PC-3 (cell line): ENCODE results near the gene GXYLT1. TPM values are rescaled to one million over a fixed set of nuclear protein-coding genes. Genes with fewer than 3 reads are reported as not detected.

Experiments
- ATAC-seq: fragments of 200-7000 bp; cut with Tn5 transposase; 2 replicates; pipeline ENCODE4 v1.9.1; 2020; ENCODE audit warnings: mild to moderate bottlenecking, moderate library complexity
- BruUV-seq: library from RNA; stranded (reverse); fragments of 400-500 nt; replicated peaks from 2 replicates; lab custom pipeline; 2021; lab: Mats Ljungman, UMichigan
- CTCF ChIA-PET: fragments of 300-600 bp; sonication (Branson Sonifier 250); formaldehyde crosslinking; loops from one replicate; lab custom pipeline; 2022; ENCODE audit warnings: antibody characterized with exemption; lab: Charles Lee
- POLR2A ChIA-PET: fragments of 300-600 bp; sonication (Branson Sonifier 250); formaldehyde crosslinking; loops from one replicate; lab custom pipeline; 2022; ENCODE audit warnings: antibody characterized with exemption; ENCODE audit not compliant: unreplicated experiment; lab: Charles Lee
- DNase-seq: peaks from one replicate; pipeline ENCODE4 v3.0.0-alpha.2; 2015
- H2AFZ ChIP-seq: fragments of 300-600 bp; sonication (generic); 2 replicates; pipeline ENCODE4 v1.6.0; 2016; ENCODE audit warnings: antibody characterized with exemption, low read length
- H3F3A ChIP-seq: fragments of 300-600 bp; sonication (generic); one replicate; pipeline ENCODE4 v1.6.0; 2017; ENCODE audit warnings: antibody characterized with exemption, low read length, control low read depth, mild to moderate bottlenecking; ENCODE audit not compliant: unreplicated experiment
- H3K27ac ChIP-seq: fragments of 300-600 bp; sonication (generic); 2 replicates; pipeline ENCODE4 v1.5.1; 2016; ENCODE audit warnings: mild to moderate bottlenecking, low read length
- H3K27me3 ChIP-seq: fragments of 300-600 bp; sonication (generic); 2 replicates; pipeline ENCODE4 v1.6.1; 2016; ENCODE audit warnings: low read length, mixed read lengths
- H3K36me3 ChIP-seq: fragments of 300-600 bp; sonication (generic); 2 replicates; pipeline ENCODE4 v1.6.1; 2016; ENCODE audit warnings: low read depth, mixed run types, low read length, mixed read lengths
- H3K4me1 ChIP-seq: fragments of 300-600 bp; sonication (generic); 2 replicates; pipeline ENCODE4 v1.5.1; 2016; ENCODE audit warnings: low read length; ENCODE audit not compliant: insufficient read depth
- H3K4me2 ChIP-seq: fragments of 300-600 bp; sonication (generic); 2 replicates; pipeline ENCODE4 v1.6.0; 2016; ENCODE audit warnings: low read length
- H3K4me3 ChIP-seq: fragments of 300-600 bp; sonication (generic); 2 replicates; pipeline ENCODE4 v1.5.1; 2016; ENCODE audit warnings: mild to moderate bottlenecking, low read length, mixed read lengths
- H3K79me2 ChIP-seq: fragments of 300-600 bp; sonication (generic); 2 replicates; pipeline ENCODE4 v1.6.1; 2017; ENCODE audit warnings: low read length, mixed read lengths
- H3K9ac ChIP-seq: fragments of 300-600 bp; sonication (generic); 2 replicates; pipeline ENCODE4 v1.6.0; 2016; ENCODE audit warnings: mild to moderate bottlenecking, low read length
- H3K9me2 ChIP-seq: fragments of 300-600 bp; sonication (generic); replicated peaks from 2 replicates; pipeline ENCODE4 v1.6.1; 2016; ENCODE audit warnings: mixed run types, low read length, mixed read lengths
- H3K9me3 ChIP-seq: fragments of 300-600 bp; sonication (generic); 2 replicates; pipeline ENCODE4 v1.6.1; 2016; ENCODE audit warnings: low read length, mixed read lengths
- H4K20me1 ChIP-seq: fragments of 300-600 bp; sonication (generic); 2 replicates; pipeline ENCODE4 v1.6.1; 2016; ENCODE audit warnings: low read length, mixed read lengths
- EZH2 ChIP-seq: fragments of 300-600 bp; sonication (generic); IDR thresholded peaks from one replicate; pipeline ENCODE4 v1.6.1; 2017; ENCODE audit warnings: antibody characterized with exemption, mild to moderate bottlenecking, low read length; ENCODE audit not compliant: unreplicated experiment
- EZH2phosphoT487 ChIP-seq: fragments of 300-600 bp; sonication (generic); IDR thresholded peaks from 2 replicates; pipeline ENCODE4 v1.6.1; 2018; ENCODE audit warnings: mild to moderate bottlenecking, antibody characterized with exemption, low read length, borderline replicate concordance
- intact Hi-C: fragments of 100-400 bp; cut with micrococcal nuclease; formaldehyde crosslinking; loops from 2 replicates; pipeline ENCODE4 v1.9.0; 2023
- total RNA-seq: library from RNA; depleted of rRNA; stranded (reverse); fragments of >200 nt; gene quantifications from 2 replicates; pipeline ENCODE4 v1.2.3, GENCODE V29; 2014
- TF ChIP-seq, protein P1 (sequence below): fragments of 300-600 bp; sonication (generic); conservative IDR thresholded peaks from 2 replicates; pipeline ENCODE4 v1.5.1; 2017; ENCODE audit warnings: antibody characterized with exemption, low read depth, mild to moderate bottlenecking, low read length

The GXYLT1 gene
- total RNA-seq, 1 experiment from 2014 or later, result 5.1 TPM

GRCh38 chr12:42128888-42129287 lies 15.8 kb downstream of the GXYLT1 start:
- H3K4me2 ChIP-seq, result no peak overlapping the region
- no peaks in the 10 kb centered on the region for H3K9me2 ChIP-seq
- no TSS peak for BruUV-seq
- H3K36me3 ChIP-seq, result no peaks in the 10 kb centered on the region
- intact Hi-C loops, result loop anchor here (1.0 to 5.0 kb wide), 3 partner anchors 203 to 1153 kb away; no protein-coding TSS in a partner anchor
- H3K4me1 ChIP-seq, result peaks cover 20% of the 10 kb centered on the region
- H2AFZ ChIP-seq, result no peak overlapping the region
- no peak overlapping the region for H3K4me3 ChIP-seq
- DNase-seq (no peak), ATAC-seq (no peak)
- H3K27me3 ChIP-seq, result no peaks in the 10 kb centered on the region
- POLR2A ChIA-PET, result no interaction called here
- CTCF ChIA-PET, result interaction anchor here (0.7 kb wide), 1 partner anchor 243 kb away, joined by 4 read pairs; no protein-coding TSS in a partner anchor
- H3K27ac ChIP-seq, result no peak overlapping the region
- no peak overlapping the region for H3K9ac ChIP-seq
- no peaks in the 10 kb centered on the region for H3F3A ChIP-seq
- H3K9me3 ChIP-seq, result no peaks in the 10 kb centered on the region
- peaks cover 4% of the 10 kb centered on the region for H4K20me1 ChIP-seq
- TF ChIP-seq EZH2phosphoT487 (no peak), EZH2 (no peak)
- TF ChIP-seq, protein P1, sequence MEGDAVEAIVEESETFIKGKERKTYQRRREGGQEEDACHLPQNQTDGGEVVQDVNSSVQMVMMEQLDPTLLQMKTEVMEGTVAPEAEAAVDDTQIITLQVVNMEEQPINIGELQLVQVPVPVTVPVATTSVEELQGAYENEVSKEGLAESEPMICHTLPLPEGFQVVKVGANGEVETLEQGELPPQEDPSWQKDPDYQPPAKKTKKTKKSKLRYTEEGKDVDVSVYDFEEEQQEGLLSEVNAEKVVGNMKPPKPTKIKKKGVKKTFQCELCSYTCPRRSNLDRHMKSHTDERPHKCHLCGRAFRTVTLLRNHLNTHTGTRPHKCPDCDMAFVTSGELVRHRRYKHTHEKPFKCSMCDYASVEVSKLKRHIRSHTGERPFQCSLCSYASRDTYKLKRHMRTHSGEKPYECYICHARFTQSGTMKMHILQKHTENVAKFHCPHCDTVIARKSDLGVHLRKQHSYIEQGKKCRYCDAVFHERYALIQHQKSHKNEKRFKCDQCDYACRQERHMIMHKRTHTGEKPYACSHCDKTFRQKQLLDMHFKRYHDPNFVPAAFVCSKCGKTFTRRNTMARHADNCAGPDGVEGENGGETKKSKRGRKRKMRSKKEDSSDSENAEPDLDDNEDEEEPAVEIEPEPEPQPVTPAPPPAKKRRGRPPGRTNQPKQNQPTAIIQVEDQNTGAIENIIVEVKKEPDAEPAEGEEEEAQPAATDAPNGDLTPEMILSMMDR, result no peak
- peaks cover 58% of the 10 kb centered on the region for H3K79me2 ChIP-seq

DNA sequence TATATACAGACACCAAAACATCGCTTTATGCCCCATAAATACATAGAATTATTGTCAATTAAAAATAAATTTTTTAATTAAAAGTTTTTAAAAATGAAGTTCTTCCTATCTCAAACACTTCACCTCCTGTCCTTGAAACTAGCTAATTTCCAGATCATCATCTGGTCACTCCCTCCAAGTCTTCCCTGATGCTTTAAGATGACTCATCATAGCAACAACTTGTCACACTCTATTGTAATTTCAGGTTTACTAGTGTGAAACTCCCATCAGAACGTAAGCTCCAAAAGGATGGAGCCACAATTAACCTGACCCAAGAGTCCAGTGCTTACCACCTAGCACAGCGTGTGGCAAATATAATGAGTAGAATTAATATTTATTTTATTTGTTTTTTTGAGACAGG lies 16.3 kb downstream of the GXYLT1 start:
- Histone ChIP-seq H3K9me3 (no peaks in the 10 kb centered on the region), H3K9ac (no peak overlapping the region), H3K4me1 (peaks cover 20% of the 10 kb centered on the region), H3K4me2 (no peak overlapping the region), H3K36me3 (no peaks in the 10 kb centered on the region), H3F3A (no peaks in the 10 kb centered on the region), H3K9me2 (no peaks in the 10 kb centered on the region), H3K27me3 (no peaks in the 10 kb centered on the region), H3K79me2 (peaks cover 52% of the 10 kb centered on the region), H2AFZ (no peak overlapping the region), H3K4me3 (no peak overlapping the region), H4K20me1 (peaks cover 4% of the 10 kb centered on the region), H3K27ac (no peak overlapping the region)
- DNase-seq (peak; percentile 31), ATAC-seq (peak; percentile 36)
- POLR2A ChIA-PET, result no interaction called here
- TF ChIP-seq EZH2phosphoT487 (no peak), EZH2 (no peak)
- TF ChIP-seq, protein P1, result no peak
- no TSS peak for BruUV-seq
- intact Hi-C loops, result loop anchor here (5.0 kb wide), 1 partner anchor 1154 kb away; no protein-coding TSS in a partner anchor
- CTCF ChIA-PET, result interaction anchor here (0.7 kb wide), 1 partner anchor 244 kb away, joined by 4 read pairs; no protein-coding TSS in a partner anchor

DNA sequence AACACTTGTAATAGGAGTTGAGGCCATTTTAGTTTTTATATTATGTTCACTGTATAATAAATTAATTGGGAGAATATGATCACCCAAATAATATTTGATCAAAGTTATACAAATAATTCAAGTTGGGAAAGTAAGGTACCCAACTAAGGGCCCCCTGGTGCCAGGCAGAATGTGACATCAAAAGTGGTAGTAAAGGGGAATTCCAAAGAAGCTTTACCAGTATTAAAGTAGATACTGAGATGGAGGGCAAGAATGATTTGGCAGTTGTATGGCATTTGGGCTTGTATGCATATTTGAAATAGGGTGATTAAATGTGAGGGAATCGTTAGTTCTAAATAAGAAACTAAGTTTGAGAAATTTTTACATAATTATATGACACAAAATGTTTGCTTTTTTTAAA lies 17.7 kb downstream of the GXYLT1 start:
- Histone ChIP-seq H3K9ac (no peak overlapping the region), H3K27ac (no peak overlapping the region), H3K4me2 (no peak overlapping the region), H3K4me1 (peaks cover 20% of the 10 kb centered on the region), H2AFZ (no peak overlapping the region), H3F3A (no peaks in the 10 kb centered on the region), H4K20me1 (peaks cover 4% of the 10 kb centered on the region), H3K27me3 (no peaks in the 10 kb centered on the region), H3K9me3 (no peaks in the 10 kb centered on the region), H3K9me2 (no peaks in the 10 kb centered on the region), H3K4me3 (no peak overlapping the region), H3K36me3 (no peaks in the 10 kb centered on the region), H3K79me2 (peaks cover 52% of the 10 kb centered on the region)
- intact Hi-C loops, result loop anchor here (1.0 to 5.0 kb wide), 2 partner anchors 1155 to 1210 kb away; no protein-coding TSS in a partner anchor
- no TSS peak for BruUV-seq
- CTCF ChIA-PET, result no interaction called here
- ATAC-seq (no peak), DNase-seq (no peak)
- POLR2A ChIA-PET, result no interaction called here
- TF ChIP-seq EZH2phosphoT487 (no peak), EZH2 (no peak)
- TF ChIP-seq, protein P1, result no peak
